HG03432 (cell line): ENCODE results near the gene GIPC2.
A peak's percentile ranks its signal among the peaks of the same experiment; 100 is the strongest.
"Not testable (repeated sequence)": the region's sequence is repeated elsewhere in the genome, so short reads cannot be mapped to it uniquely, and the experiment has no call there.

ENCODE experiments used
- ATAC-seq: cut with Tn5 transposase; IDR thresholded peaks from one replicate; pipeline ENCODE4 v1.9.1; 2021; ENCODE audit warnings: mild to moderate bottlenecking, moderate library complexity; ENCODE audit not compliant: unreplicated experiment

The GIPC2 gene, protein sequence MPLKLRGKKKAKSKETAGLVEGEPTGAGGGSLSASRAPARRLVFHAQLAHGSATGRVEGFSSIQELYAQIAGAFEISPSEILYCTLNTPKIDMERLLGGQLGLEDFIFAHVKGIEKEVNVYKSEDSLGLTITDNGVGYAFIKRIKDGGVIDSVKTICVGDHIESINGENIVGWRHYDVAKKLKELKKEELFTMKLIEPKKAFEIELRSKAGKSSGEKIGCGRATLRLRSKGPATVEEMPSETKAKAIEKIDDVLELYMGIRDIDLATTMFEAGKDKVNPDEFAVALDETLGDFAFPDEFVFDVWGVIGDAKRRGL

GRCh38 chr1:78045926-78046778 is at the start of gene GIPC2:
Gene GIPC2, plus strand, starts transcription at chr1:78045966. Its CDS starts 129 bp downstream, at chr1:78046095.
- peak; percentile 54 for ATAC-seq

GRCh38 chr1:77996734-77997133 is 49.0 kb upstream of the GIPC2 start:
- ATAC-seq = no peak

GRCh38 chr1:78000536-78000935 is 45.2 kb upstream of the GIPC2 start:
- ATAC-seq = not testable (repeated sequence)

DNA sequence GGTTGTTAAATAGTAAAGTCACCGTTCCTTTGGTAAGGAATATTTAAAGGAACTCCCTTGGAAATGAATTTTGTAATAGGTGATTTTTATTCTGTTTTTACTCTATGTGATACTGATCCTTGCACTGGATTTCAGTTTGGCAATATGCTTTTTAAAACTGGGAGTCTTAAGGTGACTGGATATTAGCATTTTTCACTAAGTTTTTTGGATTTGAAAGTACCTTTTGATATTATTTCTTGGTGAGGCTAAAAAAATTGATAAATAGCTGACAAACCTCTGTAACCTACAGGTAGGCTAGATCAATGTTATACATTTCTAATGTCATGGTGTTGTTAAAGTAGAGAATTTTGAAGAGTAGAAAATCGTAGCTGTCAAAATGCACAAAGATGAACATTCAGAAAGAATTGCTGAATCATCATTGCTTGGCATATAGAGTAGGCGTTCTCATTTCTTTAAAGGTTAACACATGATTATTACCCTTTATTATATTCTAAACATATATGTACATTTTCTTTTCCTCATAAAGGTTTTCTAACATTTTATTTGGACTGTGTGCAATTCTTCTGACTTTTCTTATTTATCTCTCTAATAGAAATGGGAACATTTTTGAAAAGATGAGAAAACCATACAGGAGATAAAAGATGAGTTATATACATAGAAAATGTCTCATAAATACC is 42.6 kb upstream of the GIPC2 start:
- no peak for ATAC-seq

- peak; percentile 65 for ATAC-seq
Observed at GRCh38 chr1:78003882-78004718, 41.7 kb upstream of the GIPC2 start.

GRCh38 chr1:78004719-78005447 is 40.9 kb upstream of the GIPC2 start, which contains the start of gene DNAJB4:
Gene DNAJB4, plus strand, starts transcription at chr1:78004939. Its CDS starts 172 bp downstream, at chr1:78005111.
- peak; percentile 98 for ATAC-seq

GRCh38 chr1:78005448-78005722 is 40.4 kb upstream of the GIPC2 start:
- no peak for ATAC-seq

DNA sequence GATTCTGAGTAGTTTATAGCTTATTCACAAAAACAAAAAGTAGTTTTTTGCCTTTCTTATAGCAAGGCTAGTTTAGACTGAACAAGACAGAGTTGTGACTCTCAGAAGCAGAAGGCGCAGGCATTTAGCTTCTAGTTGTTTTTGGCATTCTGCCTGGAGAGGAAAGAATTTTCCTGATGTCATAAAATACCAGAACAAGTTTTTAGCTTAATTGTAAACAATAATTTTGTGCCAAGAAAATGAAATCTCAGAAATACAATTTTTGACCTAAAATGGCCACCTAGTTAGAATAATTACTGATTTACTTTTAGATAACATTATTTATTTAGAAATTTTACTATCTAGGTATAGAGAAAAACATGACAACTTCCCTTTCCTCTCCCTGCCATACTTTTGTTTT is 40.0 kb upstream of the GIPC2 start:
- no peak for ATAC-seq

GRCh38 chr1:78006521-78006920 is 39.2 kb upstream of the GIPC2 start:
- no peak for ATAC-seq

GRCh38 chr1:78007677-78008341 is 38.0 kb upstream of the GIPC2 start:
- no peak for ATAC-seq

DNA sequence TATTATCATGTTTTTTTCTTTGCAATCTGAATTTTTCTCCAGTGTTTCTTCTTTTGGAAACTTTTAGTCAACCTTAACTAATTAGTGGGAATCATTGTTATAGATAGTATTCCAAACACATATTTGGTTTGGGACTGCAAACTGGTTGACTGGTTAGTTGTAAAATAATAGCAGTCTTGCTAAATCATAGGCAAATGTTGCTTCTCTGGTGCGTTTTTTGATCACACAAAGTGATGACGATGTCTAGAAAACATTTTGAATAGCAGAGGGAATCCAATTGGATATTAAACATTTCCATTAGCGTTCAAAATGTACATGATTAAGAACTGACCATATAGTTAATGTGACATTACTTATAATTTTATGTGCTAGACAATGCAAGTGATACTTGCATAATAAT is 36.5 kb upstream of the GIPC2 start:
- ATAC-seq = no peak

GRCh38 chr1:78009836-78010235 is 35.9 kb upstream of the GIPC2 start:
- no peak for ATAC-seq

GRCh38 chr1:78011050-78011449 is 34.7 kb upstream of the GIPC2 start:
- no peak for ATAC-seq

DNA sequence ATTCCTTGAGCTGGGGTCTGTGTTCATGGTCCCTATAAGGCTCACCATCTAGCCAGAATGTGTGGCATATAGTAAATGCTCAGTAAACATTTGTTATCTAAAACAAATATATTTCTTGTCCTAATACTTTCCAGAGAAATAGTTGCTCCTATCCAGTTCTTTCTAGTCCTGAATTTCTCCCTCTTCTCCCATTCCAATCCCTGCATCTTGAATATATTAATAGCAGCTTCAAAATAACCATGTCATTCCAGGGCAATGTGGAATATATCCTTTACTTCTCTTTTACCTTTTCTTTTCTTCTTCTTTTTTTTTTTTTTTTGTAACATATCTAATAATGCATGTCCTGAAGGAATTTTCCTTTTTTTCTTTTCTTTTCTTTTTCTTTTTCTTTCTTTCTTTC is 30.6 kb upstream of the GIPC2 start:
- no peak for ATAC-seq

DNA sequence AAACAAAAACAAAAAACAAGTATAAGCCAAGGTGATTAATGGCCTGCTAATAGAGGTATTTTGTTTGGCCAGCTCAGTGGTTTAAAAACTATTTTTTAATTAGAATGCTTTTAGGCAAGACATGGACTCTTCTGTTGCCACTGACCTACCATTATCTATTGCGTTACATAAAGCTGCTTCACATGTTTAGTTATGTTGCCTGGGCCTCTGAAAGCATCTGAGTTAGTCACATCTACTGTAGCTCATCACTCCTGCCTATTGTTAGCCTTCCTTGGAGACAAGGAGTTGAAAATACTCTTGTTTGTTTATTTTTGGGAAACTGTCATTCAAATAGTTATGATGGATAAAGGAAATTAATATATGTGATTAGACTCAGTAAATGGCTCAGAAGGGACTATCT is 26.7 kb upstream of the GIPC2 start:
- ATAC-seq = no peak

DNA sequence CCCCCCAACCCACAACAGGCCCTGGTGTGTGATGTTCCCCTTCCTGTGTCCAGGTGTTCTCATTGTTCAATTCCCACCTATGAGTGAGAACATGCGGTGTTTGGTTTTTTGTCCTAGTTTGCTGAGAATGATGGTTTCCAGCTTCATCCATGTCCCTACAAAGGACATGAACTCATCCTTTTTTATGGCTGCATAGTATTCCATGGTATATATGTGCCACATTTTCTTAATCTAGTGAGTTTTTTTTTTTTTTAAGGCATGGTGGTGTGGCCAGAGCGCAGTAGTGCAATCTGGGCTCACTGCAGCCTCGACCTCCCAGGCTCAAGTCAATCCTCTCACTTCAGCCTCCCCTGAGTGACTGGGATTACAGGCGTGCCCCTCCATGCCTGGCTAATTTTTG is 24.6 kb upstream of the GIPC2 start:
- not testable (repeated sequence) for ATAC-seq

- ATAC-seq = no peak
Observed at GRCh38 chr1:78029793-78030192, 16.0 kb upstream of the GIPC2 start.

GRCh38 chr1:78032996-78033796 is 12.6 kb upstream of the GIPC2 start:
- ATAC-seq = no peak

GRCh38 chr1:78033797-78034172 is 12.0 kb upstream of the GIPC2 start:
- no peak for ATAC-seq
